Myocyte (in vitro differentiated cells): ENCODE data around the gene CASTOR2. TPM values are rescaled to one million over a fixed set of nuclear protein-coding genes. Genes with fewer than 3 reads are reported as not detected.
A peak's percentile ranks its signal among the peaks of the same experiment; 100 is the strongest.
"Not testable (repeated sequence)": the region's sequence is repeated elsewhere in the genome, so short reads cannot be mapped to it uniquely, and the experiment has no call there.

Experiments
- DNase-seq: peaks from one replicate; pipeline ENCODE4 v3.0.0-alpha.2; 2012; ENCODE audit warnings: low read depth
- total RNA-seq: library from RNA; depleted of rRNA; stranded (reverse); fragments of >200 nt; gene quantifications from 2 replicates; pipeline ENCODE4 v1.2.3, GENCODE V29; 2014

Gene CASTOR2
- total RNA-seq, 1 donor from 2014 or later: 18.9 TPM

GRCh38 chr7:75050501-75050900 is 86.0 kb downstream of the CASTOR2 start:
- no peak for DNase-seq

DNA sequence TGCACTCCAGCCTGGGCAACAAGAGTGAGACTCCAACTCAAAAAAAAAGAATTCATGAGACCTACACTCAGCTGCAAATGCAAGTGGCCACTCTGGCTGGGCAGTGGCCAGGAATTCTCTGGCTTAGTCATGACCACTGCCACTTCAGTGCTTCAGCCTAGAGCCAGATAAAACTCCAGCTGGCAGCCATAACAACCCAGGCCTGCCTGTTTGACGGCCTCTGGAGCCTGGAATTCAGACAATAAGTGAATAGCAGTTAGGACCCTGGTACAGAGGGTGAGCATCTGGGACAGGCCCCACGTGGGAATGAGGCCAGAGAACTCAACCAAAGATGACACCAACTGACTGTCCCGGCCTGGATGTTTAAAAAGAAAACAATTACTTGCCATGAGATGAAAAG is 90.2 kb downstream of the CASTOR2 start:
- peak; percentile 98 for DNase-seq

GRCh38 chr7:75055155-75055554 is 90.7 kb downstream of the CASTOR2 start:
- peak; percentile 54 for DNase-seq

DNA sequence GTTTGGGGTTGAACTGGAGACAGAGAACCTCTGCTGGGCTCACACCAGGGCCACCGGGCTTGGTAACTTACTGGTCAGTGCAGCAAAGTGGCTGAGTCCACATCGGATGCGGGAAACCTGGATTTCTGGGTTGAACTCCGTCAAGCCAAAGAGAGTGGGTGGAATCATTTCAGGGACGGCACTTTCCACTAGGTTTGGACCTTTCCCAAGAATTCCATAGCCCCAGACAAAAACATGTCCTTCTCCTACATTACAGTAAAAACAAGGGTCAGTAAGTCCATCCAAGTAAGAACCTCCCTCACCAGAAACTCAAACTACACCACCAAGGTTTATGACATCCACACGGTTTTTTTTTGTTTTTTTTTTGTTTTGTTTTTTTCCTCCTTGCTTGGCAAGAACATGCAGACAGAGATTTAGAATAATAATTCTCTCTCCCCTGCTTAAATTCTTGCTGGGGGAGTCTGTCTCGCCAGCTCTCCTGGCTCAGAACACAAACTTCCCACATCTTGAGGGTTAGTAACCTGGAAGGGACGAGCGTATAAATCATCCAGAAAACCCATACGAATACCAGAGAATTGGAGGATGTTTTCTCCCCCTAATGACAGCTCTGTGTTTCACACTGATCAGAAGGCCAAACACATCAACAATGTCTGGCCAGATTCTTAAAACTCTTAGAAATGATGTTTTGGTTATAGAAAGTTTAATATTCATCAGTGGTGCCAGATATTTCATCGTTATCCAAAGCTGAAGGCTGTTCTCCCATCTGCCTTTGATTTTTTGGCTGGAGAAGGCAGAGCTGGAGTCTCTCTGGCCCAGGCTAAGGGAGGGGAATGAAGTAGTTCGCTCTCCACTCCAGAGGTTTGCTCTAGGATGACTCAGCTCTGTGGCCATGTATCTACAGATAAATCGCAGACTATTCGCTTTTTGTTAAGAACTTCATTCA is 91.6 kb downstream of the CASTOR2 start:
- peak; percentile 54 for DNase-seq

GRCh38 chr7:75058406-75058805 is 93.9 kb downstream of the CASTOR2 start:
- DNase-seq: no peak

- DNase-seq: no peak
These were observed 99.8 kb downstream of the CASTOR2 start for GRCh38 chr7:75064291-75064690.

DNA sequence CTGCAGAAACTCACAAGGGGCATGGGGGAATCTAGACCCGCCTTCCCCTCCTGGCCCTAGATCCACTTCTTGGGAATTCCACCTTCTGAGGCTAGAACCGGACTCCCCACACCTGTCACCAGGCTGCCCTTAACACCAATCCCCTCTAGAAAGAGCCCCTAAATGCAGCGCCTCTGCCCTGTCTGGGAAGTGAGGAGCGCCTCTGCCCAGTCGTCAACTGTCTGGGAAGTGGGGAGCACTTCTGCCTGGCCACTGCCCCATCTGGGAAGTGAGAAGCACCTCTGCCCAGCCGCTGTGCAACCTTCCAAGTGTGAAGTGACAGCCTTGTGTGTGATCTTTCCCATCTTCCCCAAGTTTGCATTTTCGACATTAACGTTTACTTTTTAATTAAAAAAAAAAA is 100.3 kb downstream of the CASTOR2 start:
- no peak for DNase-seq

DNA sequence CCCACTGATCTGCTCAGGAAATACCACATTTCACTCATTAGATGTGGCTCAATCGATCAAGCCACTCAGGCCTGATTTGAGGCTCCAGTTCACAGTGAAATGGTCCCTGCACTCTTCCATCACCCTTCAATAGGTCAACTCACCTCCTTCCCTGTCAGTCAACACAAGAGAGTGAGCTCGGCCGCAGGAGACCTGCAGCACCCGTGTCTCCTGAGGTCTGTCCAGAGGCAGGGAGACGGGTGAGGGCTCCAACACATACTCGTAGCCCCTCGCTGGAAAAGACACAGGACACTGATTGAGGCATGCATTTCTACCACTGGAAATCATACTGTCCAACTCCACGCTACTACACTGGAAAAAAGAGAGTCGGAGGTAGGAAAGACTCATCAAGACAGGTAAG is 102.0 kb downstream of the CASTOR2 start:
- no peak for DNase-seq

DNA sequence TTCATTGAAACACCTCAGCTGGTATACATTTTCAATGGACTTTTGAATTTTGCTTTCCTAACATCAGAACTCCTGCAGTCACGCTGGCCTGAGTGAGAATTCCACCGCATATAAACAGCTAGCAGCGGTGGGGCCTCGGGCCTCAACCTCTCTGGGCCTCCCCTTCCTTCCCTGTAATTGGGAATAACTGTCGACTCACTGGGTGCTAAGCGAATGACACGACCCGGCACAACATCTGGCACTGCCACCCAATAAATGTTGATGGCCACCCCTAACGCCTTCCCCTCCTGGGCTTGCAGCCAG is 108.4 kb downstream of the CASTOR2 start:
- no peak for DNase-seq

GRCh38 chr7:75074262-75074641 is 109.7 kb downstream of the CASTOR2 start:
- not testable (repeated sequence) for DNase-seq

Other genes with a start within 250 kb of the CASTOR2 start
- not detected in 2 replicates for gene NCF1, start 190.7 kb upstream of the CASTOR2 start, total RNA-seq
- gene GTF2IRD2, start 113.1 kb upstream of the CASTOR2 start, total RNA-seq: 10.1 and 14.2 TPM in 2 replicates
- 88.2 and 93.3 TPM in 2 replicates for gene RCC1L, start 109.1 kb downstream of the CASTOR2 start, total RNA-seq
- gene GTF2IRD2B, start 127.9 kb downstream of the CASTOR2 start, total RNA-seq: 43.1 and 44.6 TPM in 2 replicates